ENCODE data around the gene SLC4A2.

Gene SLC4A2

DNA sequence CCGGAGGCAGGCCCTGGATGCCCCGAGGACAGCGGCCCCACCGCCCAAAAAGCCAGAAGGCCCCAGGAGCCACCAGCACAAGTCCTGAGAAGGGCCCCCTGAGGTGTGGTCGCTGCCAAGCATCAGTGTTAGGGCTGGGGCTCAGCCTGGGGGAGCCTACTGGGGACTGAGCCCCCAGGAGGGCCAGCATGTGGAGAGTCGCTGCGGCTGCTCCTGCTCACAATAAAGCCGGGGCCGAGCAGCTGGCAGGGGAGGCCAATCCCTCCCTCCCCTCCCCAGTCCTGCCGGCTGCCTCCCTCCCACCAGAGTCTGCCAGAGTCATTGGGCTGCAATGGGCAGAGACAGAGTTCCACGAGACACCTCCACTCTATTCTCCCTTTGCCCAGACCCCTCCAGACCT, 14.1 kb upstream of the SLC4A2 start:
- no peak for DNase-seq (ENCODE audit: low read depth)
- no peak overlapping the region for H3K4me3 ChIP-seq (ENCODE audit: control insufficient read depth, low read depth, low read length)
- TF ChIP-seq, protein P1, sequence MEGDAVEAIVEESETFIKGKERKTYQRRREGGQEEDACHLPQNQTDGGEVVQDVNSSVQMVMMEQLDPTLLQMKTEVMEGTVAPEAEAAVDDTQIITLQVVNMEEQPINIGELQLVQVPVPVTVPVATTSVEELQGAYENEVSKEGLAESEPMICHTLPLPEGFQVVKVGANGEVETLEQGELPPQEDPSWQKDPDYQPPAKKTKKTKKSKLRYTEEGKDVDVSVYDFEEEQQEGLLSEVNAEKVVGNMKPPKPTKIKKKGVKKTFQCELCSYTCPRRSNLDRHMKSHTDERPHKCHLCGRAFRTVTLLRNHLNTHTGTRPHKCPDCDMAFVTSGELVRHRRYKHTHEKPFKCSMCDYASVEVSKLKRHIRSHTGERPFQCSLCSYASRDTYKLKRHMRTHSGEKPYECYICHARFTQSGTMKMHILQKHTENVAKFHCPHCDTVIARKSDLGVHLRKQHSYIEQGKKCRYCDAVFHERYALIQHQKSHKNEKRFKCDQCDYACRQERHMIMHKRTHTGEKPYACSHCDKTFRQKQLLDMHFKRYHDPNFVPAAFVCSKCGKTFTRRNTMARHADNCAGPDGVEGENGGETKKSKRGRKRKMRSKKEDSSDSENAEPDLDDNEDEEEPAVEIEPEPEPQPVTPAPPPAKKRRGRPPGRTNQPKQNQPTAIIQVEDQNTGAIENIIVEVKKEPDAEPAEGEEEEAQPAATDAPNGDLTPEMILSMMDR (IDR thresholded peaks at IDR 0.05; ENCODE audit: control insufficient read depth, insufficient read depth, low read depth, low read length, missing control alignments) = no peak

DNA sequence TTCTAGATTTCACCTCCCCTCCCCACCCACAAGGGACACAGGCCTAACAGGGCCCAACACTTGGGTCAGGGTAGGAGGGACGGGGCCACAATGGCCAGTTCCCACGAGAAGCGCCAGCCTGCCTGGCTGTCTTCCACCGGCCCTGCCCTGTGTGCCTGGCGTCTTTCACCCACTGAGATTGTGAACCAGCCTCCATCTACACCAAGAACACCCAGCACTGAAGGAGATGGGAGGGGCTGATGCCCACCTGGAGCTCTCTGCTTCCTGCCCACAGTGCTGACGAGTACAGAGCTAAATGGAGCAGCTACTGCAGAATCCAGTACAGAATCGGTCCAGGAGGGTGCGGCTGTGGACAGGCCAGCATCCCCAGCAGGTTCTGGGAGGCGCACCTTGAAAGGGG, 13.4 kb upstream of the SLC4A2 start:
- TF ChIP-seq, protein P1 (IDR thresholded peaks at IDR 0.05; ENCODE audit: control insufficient read depth, insufficient read depth, low read depth, low read length, missing control alignments) = no peak
- no peak for DNase-seq (ENCODE audit: low read depth)

GRCh38 chr7:151046603-151047573, 12.5 kb upstream of the SLC4A2 start:
- no peak for DNase-seq (ENCODE audit: low read depth)
- TF ChIP-seq, protein P1 (IDR thresholded peaks at IDR 0.05; ENCODE audit: control insufficient read depth, insufficient read depth, low read depth, low read length, missing control alignments) = no peak
- H3K4me3 ChIP-seq (ENCODE audit: control insufficient read depth, low read depth, low read length) = no peak overlapping the region

More for the DNA sequence above, 13.4 kb upstream of the SLC4A2 start:
- no peak overlapping the region for H3K4me3 ChIP-seq (ENCODE audit: control insufficient read depth, low read depth, low read length)

DNA sequence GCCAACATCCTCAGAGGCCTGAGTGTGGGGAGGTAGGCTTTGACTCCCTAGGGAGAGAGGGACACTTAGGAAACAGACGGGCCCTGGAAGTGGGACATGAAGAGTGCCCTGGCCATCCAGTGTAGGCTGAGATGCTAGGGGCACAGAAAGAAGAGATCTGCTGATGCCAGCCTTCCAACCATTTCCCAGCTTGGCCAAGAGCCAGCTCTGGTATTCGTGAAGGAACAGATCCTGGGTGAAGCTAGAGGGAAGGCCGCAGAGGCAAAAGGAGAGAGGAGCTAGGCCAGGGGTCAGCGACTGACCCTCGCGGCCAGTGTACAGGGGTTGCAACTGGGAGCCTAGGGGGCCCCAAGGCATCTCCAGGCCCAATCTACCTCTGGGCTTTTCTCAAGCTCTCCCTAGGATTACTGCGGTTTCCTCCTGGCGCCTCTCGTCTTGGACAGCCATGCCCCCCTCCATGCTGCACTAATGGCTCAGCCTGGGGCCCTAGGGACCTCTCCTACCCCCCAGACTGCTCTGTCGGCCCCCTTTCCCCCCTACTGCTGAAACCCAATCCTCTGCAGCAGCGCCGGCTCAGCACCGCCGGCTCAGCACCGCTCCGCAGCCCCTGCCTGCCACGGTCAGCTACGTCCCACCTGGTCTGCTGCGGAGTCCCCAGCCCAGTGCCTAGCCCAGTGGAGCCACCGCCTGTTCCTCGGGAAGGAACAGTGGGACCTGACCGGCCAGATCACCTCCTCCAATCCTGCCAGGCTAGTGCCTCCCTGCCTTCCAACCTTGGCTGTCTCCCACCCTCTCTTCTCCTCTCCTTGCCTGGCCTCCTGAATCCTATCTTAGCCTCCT, 11.2 kb upstream of the SLC4A2 start, which contains the start of gene ASIC3:
ASIC3 (plus strand) TSS at position 556 of the 840 bp plus-strand sequence. CDS start 355 bp downstream, outside the sequence.
- DNase-seq (ENCODE audit: low read depth) = no peak
- no peak within 1 kb of the TSS for H3K4me3 ChIP-seq (ENCODE audit: control insufficient read depth, low read depth, low read length)
- TF ChIP-seq, protein P1 (IDR thresholded peaks at IDR 0.05; ENCODE audit: control insufficient read depth, insufficient read depth, low read depth, low read length, missing control alignments) = no peak

GRCh38 chr7:151048911-151049463, 10.4 kb upstream of the SLC4A2 start:
- DNase-seq (ENCODE audit: low read depth) = no peak
- TF ChIP-seq, protein P1 (IDR thresholded peaks at IDR 0.05; ENCODE audit: control insufficient read depth, insufficient read depth, low read depth, low read length, missing control alignments) = no peak
- no peak overlapping the region for H3K4me3 ChIP-seq (ENCODE audit: control insufficient read depth, low read depth, low read length)

- TF ChIP-seq, protein P1 (IDR thresholded peaks at IDR 0.05; ENCODE audit: control insufficient read depth, insufficient read depth, low read depth, low read length, missing control alignments) = no peak
- DNase-seq (ENCODE audit: low read depth) = no peak
Measured at GRCh38 chr7:151051108-151051507, 8.3 kb upstream of the SLC4A2 start.

More at GRCh38 chr7:151051108-151051507, 8.3 kb upstream of the SLC4A2 start:
- H3K4me3 ChIP-seq (ENCODE audit: control insufficient read depth, low read depth, low read length) = no peak overlapping the region

Data from AG09309 (cell line).